GM12892 (cell line): ENCODE results near the gene GPR55.

Experiments used
- POLR2A ChIP-seq: IDR thresholded peaks from 2 replicates; pipeline ENCODE4 v1.6.1; 2011; ENCODE audit warnings: low read depth, low read length, control low read depth
- POLR2AphosphoS5 ChIP-seq: IDR thresholded peaks from 2 replicates; pipeline ENCODE4 v1.6.1; 2011; ENCODE audit warnings: low read depth, low read length, control low read depth
- TAF1 ChIP-seq: IDR thresholded peaks from 2 replicates; pipeline ENCODE4 v1.6.1; 2011; ENCODE audit warnings: low read depth, mild to moderate bottlenecking, control low read depth, low read length, borderline replicate concordance

DNA sequence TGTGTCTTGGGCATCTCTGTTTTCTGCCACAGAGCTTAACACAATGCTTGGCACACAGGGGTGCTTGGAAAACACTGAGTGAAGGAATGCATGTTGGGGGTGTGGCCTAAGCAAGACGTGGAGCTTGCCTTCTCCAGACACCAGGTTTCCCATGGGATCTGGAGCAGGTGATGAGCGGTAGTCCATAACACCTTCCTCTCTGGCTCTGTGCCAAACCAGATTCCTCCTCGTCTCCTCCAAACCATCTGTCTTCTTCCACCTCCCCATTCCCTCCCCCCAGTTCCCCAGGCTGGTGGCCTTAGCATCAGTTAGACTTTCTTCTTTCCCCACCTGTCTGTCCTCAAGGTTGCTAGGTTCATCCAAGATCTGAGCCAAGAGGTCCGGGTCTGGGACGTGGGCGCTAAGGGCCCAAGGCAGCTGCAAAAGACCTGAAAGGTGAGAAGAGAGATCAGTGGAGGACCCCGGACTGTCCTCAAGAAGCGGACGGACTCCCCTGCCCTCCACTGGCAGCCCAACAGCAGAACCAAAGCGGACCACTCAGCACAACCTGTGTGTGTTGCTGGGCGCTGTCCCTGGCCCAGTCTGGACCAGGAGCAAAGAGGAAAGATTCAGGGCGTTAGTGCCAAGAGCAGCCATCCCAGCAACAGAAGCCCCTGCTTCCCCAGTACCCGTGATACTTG lies 61.5 kb downstream of the GPR55 start:
- no peak for TF ChIP-seq POLR2A
- no peak for TF ChIP-seq POLR2AphosphoS5
- TF ChIP-seq TAF1 = no peak
